Esophagus muscularis mucosa (tissue), 4 donors: ENCODE results near the gene BTF3L4. TPM values are rescaled to one million over a fixed set of nuclear protein-coding genes. Genes with fewer than 3 reads are reported as not detected.

Experiments
- DNase-seq: peaks from one replicate; pipeline ENCODE4 v3.0.0-alpha.2; 2017; ENCODE audit errors: extremely low spot score
- H3K27ac ChIP-seq, 4 donors: fragments of 200-600 bp; sonication (generic); replicated peaks in 1 of 4; 1 replicate in 3 of 4; 2 replicates in 1 of 4; pipeline ENCODE4 v1.5.1; 2016 to 2019; ENCODE audit warnings: mild to moderate bottlenecking in 1 of 4
- H3K27me3 ChIP-seq, 4 donors: fragments of 200-600 bp; sonication (generic); one replicate each; pipeline versions ENCODE4 v1.5.1 to v1.6.0; 2016 to 2019
- H3K36me3 ChIP-seq, 4 donors: fragments of 200-600 bp; sonication (generic); one replicate each; pipeline ENCODE4 v1.5.1; 2016 to 2019
- H3K4me1 ChIP-seq, 4 donors: fragments of 200-600 bp; sonication (generic); one replicate each; pipeline ENCODE4 v1.5.1; 2016 to 2019
- H3K4me3 ChIP-seq, 4 donors: fragments of 200-600 bp; sonication (generic); 1 replicate in 2 of 4; 2 replicates in 2 of 4; pipeline ENCODE4 v1.5.1; 2016 to 2019; ENCODE audit warnings: mild to moderate bottlenecking in 4 of 4, moderate library complexity in 1 of 4
- H3K9me3 ChIP-seq, 4 donors: fragments of 200-600 bp; sonication (generic); 1 replicate in 3 of 4; 2 replicates in 1 of 4; pipeline ENCODE4 v1.5.1; 2016 to 2019
- CTCF ChIP-seq, 3 experiments: fragments of 200-600 bp in 2 of 3; fragments of 450-650 bp in 1 of 3; sonication (generic) in 2 of 3; IDR thresholded peaks; one replicate each; pipeline ENCODE4 v1.5.1; 2017 to 2019; ENCODE audit warnings: antibody characterized with exemption in 3 of 3, mild to moderate bottlenecking in 2 of 3, moderate library complexity in 1 of 3
- EP300 ChIP-seq: sonication (generic); formaldehyde crosslinking; IDR thresholded peaks from one replicate; pipeline ENCODE4 v1.6.1; 2017; ENCODE audit warnings: antibody characterized with exemption
- POLR2A ChIP-seq: fragments of 450-650 bp; IDR thresholded peaks from one replicate; pipeline ENCODE4 v1.6.1; 2017; ENCODE audit warnings: antibody characterized with exemption, moderate library complexity, mild to moderate bottlenecking, low read depth
- POLR2AphosphoS5 ChIP-seq, 2 donors: sonication (generic); formaldehyde crosslinking; IDR thresholded peaks; one replicate each; pipeline ENCODE4 v1.6.1; 2017; ENCODE audit warnings: antibody characterized with exemption in 2 of 2
- WGBS: methylation state at CpG from one replicate; pipeline ENCODE4 v1.1.5; 2018; 5-methylcytosine and 5-hydroxymethylcytosine counted together
- intact Hi-C: fragments of 100-400 bp; cut with DNase I; formaldehyde crosslinking; loops from one replicate; pipeline ENCODE4 v1.15.1; 2023
- total RNA-seq, 4 donors: library from RNA; depleted of rRNA; stranded (reverse); fragments of >200 nt; gene quantifications; one replicate each; pipeline versions ENCODE4 v1.1.0 to v1.2.1, GENCODE V29; 2016

Gene BTF3L4
- total RNA-seq, 4 donors from 2014 or later, result 22.6 to 48.5 (median 30.2) TPM

DNA sequence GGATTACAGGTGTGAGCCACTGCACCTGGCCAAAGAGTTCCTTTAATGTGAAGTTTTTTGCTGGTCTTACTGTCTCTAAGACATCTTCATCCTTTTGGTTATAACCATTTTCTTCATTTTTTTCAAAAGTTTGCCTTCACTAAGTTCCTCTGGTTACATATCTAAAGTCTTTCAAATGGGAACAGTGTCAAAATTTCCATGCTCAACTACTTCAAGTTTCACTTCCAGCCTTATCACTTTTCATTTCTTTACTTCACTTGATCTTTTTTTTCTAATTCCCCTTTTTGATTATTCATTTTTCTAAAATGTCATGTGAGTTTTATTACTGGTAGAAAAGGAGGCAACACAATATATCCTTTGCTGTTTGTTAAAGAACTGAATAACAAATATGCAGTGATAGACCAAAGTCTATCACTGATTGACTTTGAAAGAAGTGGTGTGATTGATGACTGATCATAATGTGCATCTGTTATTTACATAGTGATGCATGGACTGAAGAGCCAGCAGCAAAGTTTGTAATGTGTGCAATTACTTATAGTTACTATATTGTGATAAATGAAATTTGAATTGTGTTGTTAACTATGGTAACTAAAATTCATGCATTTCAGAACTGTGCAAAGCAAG lies 69.8 kb downstream of the BTF3L4 start:
- TF ChIP-seq POLR2AphosphoS5 (IDR thresholded peaks at IDR 0.05) (no peak), CTCF (IDR thresholded peaks at IDR 0.05) (no peak), EP300 (no peak), POLR2A (no peak)
- Histone ChIP-seq H3K4me3 (no peak overlapping the region), H3K27ac (no peak overlapping the region), H3K4me1 (no peaks in the 10 kb centered on the region), H3K9me3 (no peaks in the 10 kb centered on the region), H3K36me3 (no peaks in the 10 kb centered on the region), H3K27me3 (no peaks in the 10 kb centered on the region)
- no peak for DNase-seq
- intact Hi-C loops, result loop anchor here (2.0 kb wide), 1 partner anchor 171 kb away; no protein-coding TSS in a partner anchor

- Histone ChIP-seq H3K27me3 (no peaks in the 10 kb centered on the region), H3K36me3 (no peaks in the 10 kb centered on the region), H3K27ac (no peak overlapping the region), H3K4me3 (no peak overlapping the region), H3K9me3 (no peaks in the 10 kb centered on the region), H3K4me1 (no peaks in the 10 kb centered on the region)
- intact Hi-C loops, result loop anchor here (2.0 kb wide), 1 partner anchor 169 kb away; no protein-coding TSS in a partner anchor
- 33% methylated on average over 5 of the region's 5 CpGs for WGBS
- TF ChIP-seq EP300 (no peak), CTCF (IDR thresholded peaks at IDR 0.05) (peak; percentile 66 to 81 (median 68))
- no peak for DNase-seq
Measured at GRCh38 chr1:52127181-52128180, 71.4 kb downstream of the BTF3L4 start.

GRCh38 chr1:52139817-52140540 lies 83.9 kb downstream of the BTF3L4 start:
- WGBS, result 74% methylated on average over 5 of the region's 5 CpGs
- peak in 1 of 2 donors; percentile 65 for TF ChIP-seq POLR2AphosphoS5 (IDR thresholded peaks at IDR 0.05)
- TF ChIP-seq CTCF (IDR thresholded peaks at IDR 0.05), result no peak
- no peak overlapping the region for H3K4me3 ChIP-seq
- H3K27me3 ChIP-seq, result no peaks in the 10 kb centered on the region
- no peaks in the 10 kb centered on the region for H3K9me3 ChIP-seq
- H3K4me1 ChIP-seq, result peaks cover 15 to 41% (median 37%) of the 10 kb centered on the region in 4 donors
- DNase-seq, result peak; percentile 68
- H3K27ac ChIP-seq, result peak overlapping the region in 2 of 4 donors; percentile 98 to 99
- no peaks in the 10 kb centered on the region for H3K36me3 ChIP-seq
- intact Hi-C loops, result loop anchor here (5.0 kb wide), 1 partner anchor 122 kb away; no protein-coding TSS in a partner anchor

Other genes starting within 250 kb of the BTF3L4 start
- 10 to 100 TPM; 53.3 to 61.5 (median 57.9) TPM for gene NRDC, start 177.6 kb upstream of the BTF3L4 start, total RNA-seq
- 1 to 10 TPM in 1 of 4 donors, under 1 TPM in 3; 0.42 to 1.3 (median 0.83) TPM for gene RAB3B, start 65.6 kb upstream of the BTF3L4 start, total RNA-seq
- 10 to 100 TPM in 1 of 4 donors, 1 to 10 TPM in 3; 6.6 to 11.1 (median 8.8) TPM for gene KTI12, start 22.5 kb upstream of the BTF3L4 start, total RNA-seq
- gene TXNDC12, start 1.1 kb upstream of the BTF3L4 start, total RNA-seq, result 10 to 100 TPM; 13.7 to 25.8 (median 15.8) TPM
- gene ZFYVE9, start 85.8 kb downstream of the BTF3L4 start, total RNA-seq, result 10 to 100 TPM; 38.1 to 54.8 (median 40.9) TPM